ENCODE measurements around the gene NKAIN2. TPM values are rescaled to one million over a fixed set of nuclear protein-coding genes. Genes with fewer than 3 reads are reported as not detected.
"Not testable (repeated sequence)": the region's sequence is repeated elsewhere in the genome, so short reads cannot be mapped to it uniquely, and the experiment has no call there.

The NKAIN2 gene
- total RNA-seq, 1 experiment from 2014 or later: 3.7 TPM

DNA sequence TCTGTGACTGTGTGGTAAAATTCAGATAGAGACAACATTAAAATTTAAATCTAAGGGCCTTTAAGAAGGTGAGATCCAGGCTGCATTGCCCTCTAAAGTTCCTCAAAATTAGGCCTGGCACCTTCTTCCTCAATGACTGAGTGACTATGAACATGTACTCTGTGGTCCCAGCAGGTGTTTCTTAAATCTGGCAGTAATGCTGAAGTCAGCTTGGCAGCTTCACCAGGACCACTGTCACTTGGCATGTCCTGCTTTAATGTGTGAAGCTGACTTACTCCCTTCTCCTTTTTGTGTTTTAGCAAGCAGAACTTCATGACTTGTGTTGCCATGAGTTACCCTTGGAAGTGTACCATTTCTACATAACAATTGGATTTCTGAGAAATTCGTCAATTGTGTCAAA lies 141.7 kb downstream of the NKAIN2 start:
- no peak for DNase-seq (ENCODE audit: extremely low read depth, low read depth)

DNA sequence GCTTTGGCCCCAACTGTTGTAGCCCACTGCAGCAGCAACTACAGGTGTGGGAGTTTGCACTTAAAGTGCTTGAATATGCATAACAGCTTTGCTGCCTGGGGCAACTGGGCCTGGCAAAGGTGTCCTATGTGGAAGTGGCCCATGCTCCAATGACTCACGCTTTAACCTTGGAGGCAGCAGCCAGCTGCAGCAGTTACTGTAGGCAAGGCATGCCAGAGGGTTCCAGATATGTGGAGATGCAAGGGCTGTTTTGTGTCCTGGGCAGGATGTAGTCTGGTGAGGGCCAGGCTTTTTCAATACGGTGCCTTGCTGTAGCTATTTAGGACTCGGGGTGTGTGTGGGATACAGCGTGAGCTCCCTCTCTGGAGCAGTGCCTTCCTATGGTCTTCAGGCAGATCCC lies 150.3 kb downstream of the NKAIN2 start:
- DNase-seq (ENCODE audit: extremely low read depth, low read depth): no peak

DNA sequence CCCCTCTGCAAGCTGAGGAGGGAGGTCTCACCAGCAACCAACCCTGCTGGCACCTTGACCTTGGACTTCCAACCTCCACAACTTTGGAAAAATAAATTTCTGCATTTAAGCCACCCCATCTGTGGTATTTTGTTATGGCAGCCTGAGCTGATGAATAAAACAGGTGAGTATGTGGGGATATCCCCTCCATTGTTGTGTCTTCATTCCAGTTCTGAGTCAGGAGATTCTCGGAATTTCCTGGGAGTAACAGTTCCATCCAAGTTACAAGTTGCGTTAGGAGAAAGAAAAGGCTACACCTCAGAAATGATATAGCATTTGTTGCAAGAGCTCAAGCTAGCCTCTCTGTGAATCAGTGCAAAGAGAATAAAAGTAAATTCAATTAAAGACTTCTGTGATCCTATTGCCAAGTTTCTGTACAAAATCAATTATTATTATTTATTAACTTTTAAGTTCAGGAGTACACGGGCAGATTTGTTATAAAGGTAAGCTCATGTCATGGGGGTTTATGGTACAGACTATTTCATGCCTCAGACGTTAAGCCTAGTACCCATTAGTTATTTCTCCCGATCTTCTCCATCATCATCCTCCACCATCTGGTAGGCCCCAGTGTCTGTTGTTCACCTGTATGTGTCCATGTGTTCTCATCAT lies 153.0 kb downstream of the NKAIN2 start:
- no peak for DNase-seq (ENCODE audit: extremely low read depth, low read depth)

DNA sequence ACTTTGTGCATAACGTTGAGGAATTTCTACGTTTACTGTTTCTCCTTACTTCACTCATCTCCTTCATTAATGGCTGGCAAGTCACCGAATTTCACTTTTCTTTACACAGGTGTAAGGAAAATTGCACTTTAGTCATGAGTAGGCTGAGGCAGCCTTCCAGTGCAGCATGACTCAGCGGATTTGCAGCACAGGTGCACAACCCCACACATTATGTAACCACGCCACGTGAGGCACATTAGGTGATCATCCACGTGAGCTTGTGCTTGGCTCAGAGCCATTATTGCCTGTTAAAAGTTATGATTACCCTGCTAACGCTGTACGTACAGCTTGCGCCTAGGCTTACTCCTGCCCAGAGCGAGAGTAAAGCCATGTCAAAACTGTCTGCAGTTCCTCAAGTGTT lies 158.8 kb downstream of the NKAIN2 start:
- no peak for DNase-seq (ENCODE audit: extremely low read depth, low read depth)

DNA sequence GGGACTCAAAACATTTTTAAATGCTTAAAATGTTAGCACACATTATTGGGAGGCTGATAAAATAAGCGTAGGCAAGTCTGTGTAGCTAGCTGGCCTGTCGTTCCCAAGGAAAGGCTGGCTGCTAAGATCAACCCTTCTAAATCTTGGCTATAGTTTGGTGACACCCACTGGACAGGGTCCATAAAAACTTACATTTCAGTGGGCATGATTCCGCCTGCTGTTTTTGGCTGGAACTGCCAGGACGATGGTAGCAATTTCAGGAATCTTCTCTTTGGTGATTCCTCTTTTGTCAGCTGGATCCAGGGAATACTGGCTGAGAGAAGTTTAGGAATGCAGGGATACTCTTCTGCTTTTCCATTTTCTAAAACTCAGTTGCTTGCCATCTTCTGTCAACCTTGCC lies 162.2 kb downstream of the NKAIN2 start:
- DNase-seq (ENCODE audit: extremely low read depth, low read depth): peak; percentile 36

DNA sequence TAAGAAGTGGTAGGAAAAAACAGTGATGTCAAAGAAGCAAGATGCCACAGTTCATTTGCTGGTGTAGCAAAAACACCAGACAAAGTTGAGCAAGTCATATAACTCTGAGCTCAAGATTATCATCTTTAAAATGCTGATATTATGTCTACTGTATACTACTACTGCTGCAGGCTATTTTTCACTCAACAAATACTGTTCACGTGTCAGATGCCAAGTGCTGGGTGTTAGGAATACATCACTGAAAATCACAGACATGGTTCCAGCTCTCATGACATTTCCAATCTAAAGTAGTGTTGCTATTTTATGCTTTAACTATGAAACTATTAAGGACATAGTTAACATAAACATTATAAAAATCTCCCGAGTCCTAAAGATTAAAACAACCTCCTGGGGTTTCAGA lies 163.0 kb downstream of the NKAIN2 start:
- no peak for DNase-seq (ENCODE audit: extremely low read depth, low read depth)

DNA sequence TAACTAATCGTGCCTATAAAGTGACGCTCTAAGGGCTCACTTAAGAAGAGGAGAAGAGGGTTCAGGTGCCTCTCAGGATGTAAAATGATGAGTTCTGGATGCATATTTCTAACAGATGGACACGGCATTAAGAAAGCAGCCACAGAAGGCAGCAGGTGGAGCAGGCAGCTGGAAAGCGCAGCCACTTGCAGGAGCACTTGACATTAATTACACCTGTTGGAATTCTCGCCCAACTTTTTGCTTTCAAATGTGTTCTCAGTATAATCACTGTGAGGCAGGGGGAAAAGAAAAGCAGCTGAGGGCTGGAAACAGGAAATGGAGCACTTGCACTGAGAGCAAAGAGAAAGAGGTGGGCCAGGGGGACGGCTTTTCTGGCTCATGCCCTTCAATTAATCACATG lies 164.2 kb downstream of the NKAIN2 start:
- no peak for DNase-seq (ENCODE audit: extremely low read depth, low read depth)

DNA sequence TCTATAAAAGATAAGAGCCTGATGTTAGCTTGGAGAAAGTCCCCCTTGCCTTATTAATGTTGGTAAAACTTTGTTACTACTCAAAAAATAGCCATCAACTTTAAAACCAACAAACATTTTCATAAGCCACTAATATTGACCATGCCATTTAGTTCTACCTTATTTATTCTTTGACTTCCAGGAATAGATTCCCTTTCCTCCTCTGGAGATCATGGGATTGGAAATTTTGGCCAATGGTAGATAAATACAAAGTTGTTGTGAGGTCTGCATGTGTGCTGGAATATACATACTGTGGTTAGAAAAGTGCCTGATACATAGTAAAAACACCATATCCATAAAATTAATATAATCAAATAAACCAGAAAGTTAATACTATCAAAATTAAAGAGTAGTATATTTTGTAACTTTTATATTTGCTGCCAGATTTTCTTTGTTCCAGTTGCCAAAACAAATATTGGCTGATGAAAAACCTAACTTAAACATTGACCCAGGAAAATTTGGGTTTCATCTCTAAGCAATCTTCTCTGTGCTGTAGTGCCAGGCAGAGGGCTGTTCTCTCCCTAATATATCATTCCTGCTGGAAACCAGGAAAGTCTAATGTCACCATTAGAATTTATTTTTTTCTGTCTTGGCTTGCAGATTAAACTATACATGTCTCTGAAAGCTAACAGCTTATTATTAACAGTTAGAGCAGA lies 169.1 kb downstream of the NKAIN2 start:
- no peak for DNase-seq (ENCODE audit: extremely low read depth, low read depth)

DNA sequence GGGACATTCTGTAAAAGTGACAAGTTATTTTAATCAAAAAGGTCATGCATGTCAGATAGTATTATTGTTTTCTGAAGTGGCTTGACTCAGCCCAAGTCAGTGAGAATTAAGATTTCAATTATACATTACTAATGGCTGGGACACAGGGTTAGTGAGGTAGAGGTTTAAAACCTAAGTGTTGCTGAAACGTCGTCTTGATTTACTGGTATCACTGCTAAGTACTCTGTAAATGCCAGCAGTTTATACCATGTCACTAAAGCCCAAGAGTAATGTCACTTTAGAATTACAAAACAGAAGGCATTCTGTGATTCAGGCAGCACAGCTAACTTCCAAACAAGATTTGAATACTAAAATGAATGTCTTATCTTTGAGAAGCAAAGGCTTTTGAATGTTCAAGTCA lies 176.6 kb downstream of the NKAIN2 start:
- DNase-seq (ENCODE audit: extremely low read depth, low read depth): no peak

DNA sequence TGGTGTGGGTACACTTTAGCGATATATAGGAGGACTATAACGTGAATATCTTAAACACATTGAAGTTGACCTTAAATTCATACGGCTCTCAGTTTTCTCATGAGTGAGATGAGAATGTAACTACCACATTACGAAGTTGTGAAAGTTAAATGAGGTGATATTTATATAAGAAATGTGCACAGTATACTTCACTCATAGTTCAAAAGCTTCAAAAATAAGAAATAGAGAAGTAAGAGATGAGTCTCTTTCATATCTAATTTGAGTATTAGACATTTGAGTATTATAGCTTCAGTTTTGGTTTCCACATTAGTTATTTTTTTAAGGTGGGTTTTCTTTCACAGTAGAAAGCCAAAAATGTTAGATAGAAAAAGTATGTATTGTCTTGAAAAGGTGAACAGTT lies 183.3 kb downstream of the NKAIN2 start:
- DNase-seq (ENCODE audit: extremely low read depth, low read depth): no peak

DNA sequence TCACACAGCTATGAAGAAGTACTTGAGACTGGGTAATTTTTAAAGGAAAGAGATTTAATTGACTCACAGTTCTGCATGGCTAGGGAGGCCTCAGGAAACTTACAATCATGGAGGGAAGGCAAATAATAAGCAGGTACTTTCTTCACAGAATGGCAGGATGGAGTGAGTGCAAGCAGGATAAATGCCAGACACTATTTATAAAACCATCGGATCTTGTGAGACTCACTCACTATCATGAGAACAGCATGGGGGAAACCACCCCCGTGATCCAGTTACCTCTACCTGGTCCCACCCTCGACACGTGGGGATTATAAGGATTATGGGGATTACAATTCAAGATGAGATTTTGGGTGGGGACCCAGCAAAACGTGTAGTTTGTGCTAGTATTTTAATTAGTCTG lies 186.3 kb downstream of the NKAIN2 start:
- not testable (repeated sequence) for DNase-seq (ENCODE audit: extremely low read depth, low read depth)

DNA sequence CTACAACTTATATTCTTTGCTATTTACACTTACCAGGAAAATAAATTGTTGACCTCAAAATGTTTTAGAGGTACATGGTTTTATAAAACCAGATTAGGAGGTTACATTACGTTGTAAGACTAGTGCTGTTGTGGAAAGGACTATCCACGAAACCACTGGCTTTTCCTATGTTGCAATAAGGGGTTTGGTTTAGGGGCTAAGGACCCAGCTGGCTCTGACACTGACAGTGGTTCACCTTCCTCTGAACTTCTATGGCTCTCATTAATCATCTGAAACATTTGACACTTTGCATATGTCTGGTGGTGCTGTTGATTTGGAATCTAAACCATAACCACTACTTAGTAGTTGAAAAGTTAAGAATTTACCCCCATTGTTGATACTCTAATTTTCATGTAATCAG lies 186.7 kb downstream of the NKAIN2 start:
- no peak for DNase-seq (ENCODE audit: extremely low read depth, low read depth)

DNA sequence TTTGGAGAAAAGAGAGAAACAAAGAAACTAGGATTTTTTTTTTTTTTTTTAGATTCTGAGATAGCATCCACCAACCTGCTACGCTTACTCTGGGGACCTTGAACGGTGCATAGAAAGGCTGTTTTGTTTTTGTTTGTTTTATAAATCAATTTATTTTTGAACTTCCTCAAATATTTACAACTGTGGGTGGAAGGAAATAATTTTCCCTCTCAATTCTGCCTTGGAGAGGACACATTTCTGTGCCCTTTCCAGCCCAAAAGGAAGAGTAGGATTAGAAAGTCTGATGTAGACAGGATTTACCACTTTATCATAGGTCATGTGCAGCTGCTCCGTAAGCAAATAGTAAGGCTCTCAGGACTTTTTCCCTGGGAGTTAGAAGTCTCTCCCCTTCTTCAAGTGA lies 190.5 kb downstream of the NKAIN2 start:
- no peak for DNase-seq (ENCODE audit: extremely low read depth, low read depth)

DNA sequence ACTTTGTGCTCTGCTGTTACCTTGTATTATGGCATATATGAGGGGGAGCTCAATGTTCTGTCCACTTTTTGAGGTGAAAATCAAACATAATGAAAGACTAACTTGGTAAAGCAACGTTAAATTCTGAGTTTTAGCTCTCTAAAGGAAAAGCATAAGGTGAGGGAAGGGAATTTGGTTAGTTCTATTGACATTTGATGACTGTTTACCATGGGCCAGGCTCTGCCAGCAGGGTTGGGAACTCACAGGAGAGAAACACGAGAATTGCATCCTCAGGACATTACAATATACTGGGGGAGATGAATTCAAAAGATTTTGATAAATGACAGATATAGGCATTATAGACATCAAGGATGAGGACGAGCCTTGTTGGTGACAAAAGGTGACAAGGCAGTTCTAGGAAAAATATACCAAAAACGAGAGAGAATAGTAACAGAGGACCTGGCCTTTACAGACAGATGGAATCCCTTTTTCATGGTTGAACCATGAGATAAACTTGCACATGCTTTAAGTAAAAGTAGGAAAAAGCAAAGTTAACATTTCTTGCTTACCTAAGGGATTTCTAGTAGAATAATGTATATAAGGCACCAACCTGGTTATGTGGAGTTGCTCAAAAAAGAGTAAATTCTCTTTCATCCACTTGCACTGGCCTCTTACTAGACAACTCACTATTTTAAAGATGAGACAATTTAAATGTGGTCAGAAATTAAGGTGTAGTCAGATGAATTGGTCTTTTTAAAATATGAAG lies 191.4 kb downstream of the NKAIN2 start:
- DNase-seq (ENCODE audit: extremely low read depth, low read depth): no peak

DNA sequence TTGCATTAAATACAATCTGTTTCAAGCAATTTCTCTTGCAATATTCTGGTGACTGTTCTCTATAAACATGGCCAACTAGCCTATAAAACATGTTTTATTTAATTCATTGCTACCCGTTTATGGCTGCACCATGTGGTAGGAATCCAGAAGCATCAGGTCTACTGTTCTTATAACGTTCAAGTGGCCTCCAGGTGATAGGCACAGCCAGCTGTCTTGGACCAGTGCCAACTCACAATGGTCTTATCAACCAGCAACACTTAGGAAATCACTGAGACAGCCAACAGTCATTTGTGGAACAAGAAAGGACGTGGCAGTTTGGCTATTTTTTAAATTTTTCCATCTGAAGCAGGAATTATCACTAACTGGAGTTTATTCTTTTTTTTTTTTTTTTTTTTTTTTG lies 193.6 kb downstream of the NKAIN2 start:
- DNase-seq (ENCODE audit: extremely low read depth, low read depth): no peak

DNA sequence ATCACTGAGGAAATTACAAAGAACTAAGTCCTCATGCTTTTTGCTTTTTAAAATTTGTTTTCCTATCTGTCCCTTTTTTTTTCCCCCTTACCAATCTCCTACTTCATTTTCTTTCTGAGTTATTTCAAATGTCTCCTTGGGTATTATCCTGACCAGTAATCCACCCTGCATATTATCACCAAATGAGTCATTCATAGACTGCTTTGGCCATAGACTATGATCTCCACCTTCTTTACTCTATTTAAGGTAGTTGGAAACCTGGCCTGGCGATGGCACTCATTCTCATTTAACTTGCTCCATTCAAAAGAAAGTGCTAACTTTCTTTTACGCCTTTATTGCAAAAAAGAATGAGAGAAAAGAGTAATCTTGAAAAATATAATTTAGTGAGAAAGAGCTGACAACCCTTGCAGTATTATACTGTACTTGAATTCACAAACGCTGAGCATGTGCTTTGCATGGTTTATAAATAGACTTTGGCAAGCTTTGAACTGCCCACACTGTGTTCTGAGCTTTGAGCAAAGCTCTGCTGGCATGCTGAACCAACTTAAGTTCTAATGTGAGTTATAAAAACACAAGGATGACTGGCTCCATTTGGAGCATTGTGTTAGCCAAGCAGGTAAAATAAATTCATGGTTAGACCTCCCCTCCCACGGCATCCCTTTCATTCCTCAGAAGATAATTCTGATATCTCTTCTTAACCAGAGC lies 198.9 kb downstream of the NKAIN2 start:
- no peak for DNase-seq (ENCODE audit: extremely low read depth, low read depth)

DNA sequence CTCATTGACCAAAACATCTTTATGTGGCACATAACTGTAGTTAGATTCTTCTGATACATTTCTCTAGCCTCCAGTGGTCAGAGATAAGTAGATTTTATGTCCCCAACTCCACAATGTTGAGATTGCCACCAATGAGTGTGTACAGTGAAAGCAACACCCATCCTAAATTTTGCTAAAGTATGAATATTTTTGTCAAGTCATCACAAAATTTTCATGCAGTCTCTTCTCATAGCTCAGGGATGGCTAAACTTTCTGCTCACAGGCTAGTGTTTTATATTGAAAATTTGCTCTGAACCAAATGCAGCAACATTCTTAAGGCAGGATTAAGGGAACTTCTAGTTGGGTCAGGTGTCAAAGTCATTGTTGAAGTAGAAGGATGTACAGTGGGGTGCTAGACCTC lies 203.6 kb downstream of the NKAIN2 start:
- DNase-seq (ENCODE audit: extremely low read depth, low read depth): no peak

DNA sequence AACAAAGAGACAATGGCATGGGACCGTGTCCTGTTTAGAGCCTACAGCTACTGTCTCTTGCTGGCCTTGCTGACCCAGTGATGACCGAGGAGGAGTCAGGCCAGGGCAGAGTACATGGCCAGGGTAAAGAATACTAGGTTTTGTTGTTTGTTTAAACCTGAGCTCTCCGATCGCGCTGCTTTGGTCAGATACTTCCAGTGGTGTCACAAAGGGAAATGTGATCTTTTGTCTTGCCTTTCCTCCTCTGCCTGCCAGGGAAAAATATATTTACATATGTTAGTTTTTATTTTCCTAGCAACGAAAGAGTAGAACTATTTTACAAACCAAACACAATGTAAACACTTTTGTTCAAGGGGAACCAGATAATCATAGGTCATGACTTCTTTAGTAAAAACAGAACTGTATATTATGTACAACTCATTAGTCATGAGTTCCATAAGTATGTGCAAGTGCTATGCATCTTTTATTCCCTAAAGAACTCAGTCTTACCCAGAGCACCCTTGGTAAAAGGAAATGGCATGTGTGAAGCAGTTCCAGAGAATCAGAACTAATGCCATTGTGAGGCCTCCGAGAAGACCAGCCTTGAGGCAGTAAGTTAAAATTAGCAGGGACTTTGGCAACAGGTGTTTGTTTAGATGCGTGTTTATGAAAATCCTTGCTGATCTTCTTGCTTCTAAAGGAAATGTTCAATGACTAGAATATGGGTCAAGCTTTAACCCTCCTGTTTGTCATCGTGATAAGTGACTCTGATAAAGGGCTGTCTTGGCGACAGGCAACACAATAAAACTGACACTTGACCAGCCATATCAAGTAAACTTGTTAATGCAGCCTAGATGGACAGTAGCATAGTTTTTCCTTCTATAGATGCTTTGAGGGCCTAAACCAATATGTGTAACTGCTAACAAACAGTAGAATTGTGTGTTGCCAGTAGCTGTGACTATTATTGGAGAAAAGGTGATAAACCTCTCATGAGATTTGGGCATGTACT lies 204.6 kb downstream of the NKAIN2 start:
- DNase-seq (ENCODE audit: extremely low read depth, low read depth): no peak

DNA sequence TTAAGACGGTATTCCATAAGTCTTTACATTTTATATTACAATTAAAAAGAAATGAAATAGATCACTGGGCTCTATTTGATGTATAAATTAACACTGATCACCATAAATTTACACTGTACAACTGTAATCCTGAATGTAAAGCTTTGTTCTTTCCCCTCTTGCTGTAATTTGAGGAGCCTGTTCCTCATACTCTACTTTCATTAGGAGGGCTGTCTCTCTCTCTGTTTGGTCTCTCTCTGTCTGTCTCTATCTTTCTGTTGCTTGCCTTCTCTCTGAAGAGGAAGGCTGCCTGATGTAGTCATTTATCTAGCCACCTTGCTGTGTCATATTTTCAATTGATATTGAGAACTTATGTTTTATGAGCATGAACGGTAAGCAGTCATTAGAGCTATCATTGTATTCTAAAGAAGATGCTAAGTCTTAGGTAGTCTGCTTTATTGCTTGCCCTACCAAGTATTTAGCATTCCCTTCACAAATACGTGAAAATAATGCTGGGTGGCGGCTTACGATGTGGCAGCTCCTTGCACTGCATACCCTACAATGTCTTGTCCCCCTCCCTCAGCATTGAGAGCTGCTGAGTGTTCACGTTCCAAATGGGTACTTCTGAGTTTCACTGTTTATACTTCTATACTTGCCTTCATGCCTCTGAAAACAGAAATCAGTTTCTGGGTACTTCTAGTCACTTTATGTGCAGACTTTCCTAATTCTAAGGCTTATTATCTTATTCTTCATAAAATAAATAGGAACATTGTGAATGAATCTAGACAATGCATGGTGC lies 205.5 kb downstream of the NKAIN2 start:
- DNase-seq (ENCODE audit: extremely low read depth, low read depth): no peak
